Right lung (tissue), 5 donors: ENCODE measurements around the gene ACD. TPM values are rescaled to one million over a fixed set of nuclear protein-coding genes. Genes with fewer than 3 reads are reported as not detected.

ENCODE experiments used
- DNase-seq, 2 donors: peaks; one replicate each; pipeline ENCODE4 v3.0.0-alpha.2; 2013
- polyA plus RNA-seq, 5 donors: library from polyadenylated mRNA; unstranded; fragments of 120-200 nt; gene quantifications; one replicate each; pipeline versions ENCODE4 v1.2.1 to v1.2.3, GENCODE V29; 2013; ENCODE audit warnings: inconsistent platforms in 1 of 5, low replicate concordance in 1 of 5; ENCODE audit not compliant: insufficient read length in 5 of 5, insufficient read depth in 1 of 5

Gene ACD
- polyA plus RNA-seq, 5 donors, result 19.0 to 30.4 (median 23.0) TPM

DNA sequence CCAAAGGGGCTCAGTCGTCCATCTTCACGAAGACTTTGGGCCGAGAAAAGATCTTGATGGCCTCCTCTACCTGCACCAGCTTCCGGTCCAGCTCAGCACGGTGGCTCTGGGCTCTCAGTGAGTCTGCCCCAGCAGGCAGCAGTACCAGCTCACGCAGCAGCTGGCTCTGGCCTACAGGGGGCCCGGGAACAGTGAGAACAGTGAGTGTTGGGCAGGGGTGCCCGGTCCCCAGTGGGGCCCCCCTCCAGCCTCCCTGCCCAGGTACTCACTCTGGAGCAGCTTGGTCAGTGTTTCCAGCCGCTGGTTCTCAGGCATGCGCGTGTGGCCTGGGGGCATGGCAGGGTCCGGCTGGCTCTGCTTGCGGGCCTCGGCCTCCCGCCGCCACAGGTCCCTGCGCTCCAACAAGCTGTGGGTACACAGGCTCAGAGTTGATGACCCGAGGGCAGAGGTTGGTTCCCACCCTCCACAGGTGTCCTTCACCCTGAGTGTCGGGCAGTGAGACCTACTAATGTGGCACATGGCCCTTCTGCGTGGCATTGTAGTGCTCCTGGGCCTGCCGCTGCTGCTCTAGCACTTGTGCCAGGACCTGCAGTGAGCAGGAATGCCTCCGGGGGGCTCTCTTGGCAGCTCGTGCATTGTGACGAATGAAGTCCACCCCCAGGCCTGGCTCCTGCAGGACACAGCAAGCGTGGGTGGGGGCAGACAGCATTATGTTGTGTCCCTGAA lies 3.3 kb upstream of the ACD start:
- DNase-seq, result no peak

- no peak for DNase-seq
Observed at GRCh38 chr16:67662653-67663010, 2.6 kb upstream of the ACD start.

- DNase-seq, result no peak
Observed at GRCh38 chr16:67661886-67662652, 2.0 kb upstream of the ACD start.

DNA sequence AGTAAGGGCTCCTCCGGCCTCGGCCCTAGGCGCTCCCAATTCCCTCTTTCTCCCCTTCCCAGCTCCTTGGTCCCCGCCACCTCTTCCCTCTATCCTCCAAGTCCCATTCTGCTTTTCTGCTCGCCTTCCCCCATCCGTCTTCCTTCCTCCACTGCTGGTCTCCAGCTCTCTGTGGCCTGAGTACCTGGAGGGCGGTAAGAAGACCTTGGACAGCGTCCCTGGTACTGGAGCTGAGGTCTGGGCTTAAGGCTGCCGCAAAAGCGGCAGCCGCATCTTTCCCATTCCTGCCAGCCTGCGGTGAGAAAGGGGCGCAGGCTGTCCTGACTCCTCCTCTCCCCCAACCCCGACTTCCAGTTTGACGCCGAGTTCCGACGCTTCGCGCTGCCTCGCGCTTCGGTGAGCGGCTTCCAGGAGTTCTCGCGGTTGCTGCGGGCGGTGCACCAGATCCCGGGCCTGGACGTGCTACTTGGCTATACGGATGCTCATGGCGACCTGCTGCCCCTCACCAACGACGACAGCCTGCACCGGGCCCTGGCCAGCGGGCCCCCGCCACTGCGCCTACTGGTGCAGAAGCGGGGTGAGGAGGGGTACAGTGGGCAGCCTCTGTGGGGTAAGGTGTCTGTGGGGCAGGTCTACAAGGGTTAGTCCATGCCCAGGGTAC lies 1.2 kb upstream of the ACD start:
- no peak for DNase-seq

GRCh38 chr16:67660564-67661028 lies 536 bp upstream of the ACD start, which contains the start of gene PARD6A:
PARD6A (plus strand) TSS chr16:67660960; CDS start chr16:67661039, 79 bp downstream.
- DNase-seq, result peak; percentile 93 to 94

DNA sequence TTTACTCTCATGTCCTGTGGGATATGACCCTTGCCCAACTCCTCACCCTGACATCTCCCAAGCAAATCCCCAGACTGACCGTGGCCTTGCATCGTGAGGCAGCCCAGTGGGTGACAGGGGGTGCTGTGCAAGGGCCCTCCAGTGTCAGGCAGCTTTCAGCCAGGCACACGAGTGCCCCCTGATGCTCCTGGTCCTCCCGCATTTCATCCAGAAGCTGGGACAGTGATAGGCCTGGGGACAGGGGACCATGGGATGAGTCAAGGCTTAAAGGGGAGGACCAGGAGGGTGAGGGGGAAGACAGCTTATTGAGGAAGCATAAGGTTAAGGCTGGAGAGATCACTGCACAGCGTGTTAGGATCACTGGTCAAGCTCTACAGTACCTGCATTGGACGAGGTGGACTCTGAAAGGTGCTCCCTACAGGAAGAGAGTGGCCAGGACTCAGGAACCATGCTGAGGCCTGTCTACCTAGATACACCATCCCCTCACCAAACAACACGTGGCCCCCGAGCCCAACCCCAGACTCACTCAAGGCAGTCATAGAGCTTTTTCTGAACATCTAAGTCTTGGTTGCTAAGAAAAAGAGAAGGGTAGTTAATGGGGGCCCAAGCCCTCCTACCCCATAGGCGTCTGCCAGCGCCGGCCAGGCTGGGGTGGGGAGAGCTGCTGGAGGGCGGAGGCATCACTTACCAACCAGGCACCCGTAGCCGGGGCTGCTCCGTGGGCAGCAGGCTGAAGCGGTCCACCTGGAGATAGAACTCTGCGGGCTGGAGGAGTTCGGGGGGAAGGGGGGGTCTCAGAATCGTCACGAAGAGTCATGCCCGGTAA lies 998 bp downstream of the ACD start:
- no peak for DNase-seq

GRCh38 chr16:67657751-67658518 lies 2.1 kb downstream of the ACD start:
- no peak for DNase-seq

GRCh38 chr16:67657017-67657608 lies 2.9 kb downstream of the ACD start:
- DNase-seq, result no peak

GRCh38 chr16:67656344-67657016 lies 3.6 kb downstream of the ACD start:
- no peak for DNase-seq

DNA sequence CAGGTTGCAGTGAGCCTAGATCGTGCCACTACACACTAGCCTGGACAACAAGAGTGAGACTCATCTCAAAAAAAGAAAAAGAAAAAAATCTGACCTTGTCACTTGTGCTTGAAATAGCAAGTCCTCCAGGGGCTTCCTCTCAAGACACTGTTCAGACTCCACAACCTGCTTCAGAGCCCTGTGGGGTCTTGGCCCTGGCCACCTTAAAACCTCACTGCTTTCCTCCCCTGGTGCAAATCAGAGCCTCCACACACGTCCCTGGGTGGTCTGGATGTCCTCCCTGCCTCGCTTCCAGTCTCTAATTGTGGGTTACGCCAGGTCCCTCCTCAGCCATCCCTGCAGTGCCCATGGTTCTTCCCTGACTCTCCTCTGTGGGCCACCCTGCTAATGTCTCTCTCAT lies 4.7 kb downstream of the ACD start:
- DNase-seq, result no peak

- DNase-seq, result no peak
Observed at GRCh38 chr16:67654403-67654911, 5.6 kb downstream of the ACD start.

DNA sequence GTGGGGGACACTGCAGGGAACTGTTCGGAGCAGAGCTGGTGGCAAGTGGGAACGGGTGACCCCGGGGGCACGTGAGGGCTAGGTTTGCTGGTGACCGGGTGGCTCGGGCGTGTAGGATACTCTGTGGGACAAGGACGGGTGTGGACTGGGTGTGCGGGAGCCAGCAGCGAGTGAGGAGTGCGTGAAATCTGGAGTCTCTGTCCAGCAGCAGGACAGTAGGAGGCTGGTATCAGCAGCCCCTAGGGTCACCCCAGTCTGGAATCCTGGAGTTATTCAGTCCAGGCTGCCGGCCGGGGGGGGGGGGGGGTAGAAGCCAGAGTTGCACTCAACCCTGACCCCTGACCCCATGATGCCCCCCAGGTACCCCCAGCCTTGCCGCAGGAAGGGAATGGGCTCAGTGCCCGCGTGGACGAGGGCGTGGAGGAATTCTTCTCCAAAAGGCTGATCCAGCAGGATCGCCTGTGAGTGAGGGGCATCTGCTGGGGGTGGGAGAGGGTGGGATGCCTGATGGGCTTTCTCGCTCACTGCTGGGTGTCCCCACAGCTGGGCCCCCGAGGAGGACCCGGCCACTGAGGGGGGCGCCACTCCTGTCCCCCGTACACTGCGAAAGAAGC lies 6.2 kb downstream of the ACD start:
- no peak for DNase-seq

- no peak for DNase-seq
Observed at GRCh38 chr16:67653128-67653788, 6.8 kb downstream of the ACD start.

DNA sequence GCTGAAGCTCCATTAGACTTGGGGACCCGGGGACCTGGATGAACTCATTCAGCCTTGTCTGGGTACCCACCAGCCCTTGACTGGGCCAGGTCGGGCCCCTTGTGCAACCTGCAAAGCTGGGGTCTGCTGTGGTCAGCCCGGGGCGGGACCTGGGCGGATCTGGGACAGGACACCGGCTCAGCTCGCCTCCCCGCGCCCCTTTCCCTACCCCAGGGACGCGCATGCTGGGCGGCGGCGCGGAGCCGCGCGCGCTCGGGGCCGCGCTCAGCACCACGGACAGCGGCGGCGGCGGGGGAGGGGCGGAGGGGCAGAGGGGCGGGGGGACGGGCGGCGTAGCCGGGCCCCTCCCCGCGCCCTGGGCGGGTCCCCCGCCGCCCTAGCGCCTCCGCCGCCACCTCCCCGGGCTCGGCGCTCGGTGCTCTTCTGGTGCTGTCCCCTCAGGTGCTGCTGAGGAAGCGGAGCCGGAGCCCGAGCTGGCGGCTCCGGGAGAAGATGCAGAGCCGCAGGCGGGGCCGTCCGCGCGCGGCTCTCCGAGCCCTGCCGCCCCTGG lies 7.4 kb downstream of the ACD start:
- no peak for DNase-seq

DNA sequence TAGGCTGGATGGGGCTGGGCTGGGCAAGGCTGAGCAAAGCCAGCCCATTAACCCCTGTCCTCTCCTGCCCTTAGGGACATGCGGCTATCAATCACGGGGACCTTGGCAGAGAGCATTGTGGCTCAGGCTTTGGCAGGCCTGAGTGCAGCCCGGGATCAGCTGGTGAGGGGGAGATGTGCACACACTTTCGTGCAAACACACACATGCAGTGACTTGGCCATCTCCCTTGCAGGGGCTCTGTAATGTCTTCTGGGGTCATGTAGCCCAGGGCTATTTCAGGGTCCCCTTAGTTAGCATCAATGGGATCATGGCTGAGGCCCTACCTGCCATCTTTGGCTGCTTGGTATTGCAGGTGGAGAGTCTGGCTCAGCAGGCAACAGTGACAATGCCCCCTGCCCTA lies 8.2 kb downstream of the ACD start:
- DNase-seq, result no peak

DNA sequence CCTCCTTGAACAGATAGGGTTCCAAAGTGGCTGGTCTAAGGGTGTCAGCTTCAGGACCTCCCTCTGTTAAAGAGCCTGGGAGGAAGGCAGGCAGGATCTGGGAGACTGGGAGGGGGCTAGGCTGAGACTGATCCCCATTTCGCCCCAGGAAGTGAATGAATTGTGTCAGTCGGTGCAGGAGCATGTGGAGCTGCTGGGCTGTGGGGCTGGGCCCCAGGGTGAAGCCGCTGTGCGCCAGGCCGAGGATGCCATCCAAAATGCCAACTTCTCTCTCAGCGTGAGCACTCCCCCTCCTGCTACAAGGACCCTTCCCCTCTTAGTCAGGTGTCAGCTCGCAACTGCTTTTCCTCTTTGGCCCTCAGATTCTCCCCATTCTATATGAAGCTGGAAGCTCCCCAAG lies 9.0 kb downstream of the ACD start:
- DNase-seq, result no peak

DNA sequence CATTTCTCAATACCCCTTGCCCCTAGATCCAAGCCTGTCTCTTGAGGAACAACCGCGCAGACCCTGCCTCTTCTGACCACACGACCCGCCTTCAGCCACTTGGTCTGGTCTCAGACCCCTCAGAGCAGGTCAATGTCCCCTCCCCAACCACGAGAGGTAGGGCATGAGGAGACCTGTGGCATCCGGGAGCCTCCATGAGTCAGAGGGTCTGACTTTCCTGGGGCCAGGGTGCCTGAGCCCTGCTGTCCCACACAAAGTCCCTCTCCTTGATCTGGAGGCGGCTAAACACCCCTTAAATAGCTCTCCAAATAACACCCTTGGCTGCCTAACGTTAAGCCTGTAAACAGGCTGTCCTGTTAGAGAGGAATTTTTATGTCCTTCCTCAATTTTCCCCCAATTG lies 10.0 kb downstream of the ACD start:
- no peak for DNase-seq

GRCh38 chr16:67649494-67649931 lies 10.5 kb downstream of the ACD start:
- DNase-seq, result no peak
